NCI-H2196 (cell line): ENCODE results near the gene DDIT4.
"Not testable (repeated sequence)": the region's sequence is repeated elsewhere in the genome, so short reads cannot be mapped to it uniquely, and the experiment has no call there.

Experiments
- DNase-seq: peaks from one replicate; lab custom pipeline; 2025; ENCODE audit not compliant: unreplicated experiment; lab: John Stamatoyannopoulos, UW

The DDIT4 gene

DNA sequence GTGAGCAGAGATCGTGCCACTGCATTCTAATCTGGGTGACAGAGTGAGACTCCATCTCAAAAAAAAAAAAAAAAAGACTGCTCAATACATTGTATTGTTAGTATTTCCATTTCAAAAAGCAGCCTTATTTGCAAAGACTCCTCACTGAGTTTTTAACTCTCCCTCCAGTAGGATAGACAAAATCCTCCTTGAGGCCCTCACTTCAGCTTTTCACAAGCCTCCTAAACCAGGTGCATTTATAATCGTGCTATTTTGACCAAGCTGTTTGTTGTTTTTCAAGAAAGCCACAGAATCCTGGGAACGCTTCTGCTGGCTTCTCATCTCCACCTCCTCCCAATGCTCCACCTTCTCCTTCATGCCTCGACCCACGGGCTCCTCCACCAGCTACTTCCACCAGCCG lies 6.3 kb upstream of the DDIT4 start:
- no peak for DNase-seq

DNA sequence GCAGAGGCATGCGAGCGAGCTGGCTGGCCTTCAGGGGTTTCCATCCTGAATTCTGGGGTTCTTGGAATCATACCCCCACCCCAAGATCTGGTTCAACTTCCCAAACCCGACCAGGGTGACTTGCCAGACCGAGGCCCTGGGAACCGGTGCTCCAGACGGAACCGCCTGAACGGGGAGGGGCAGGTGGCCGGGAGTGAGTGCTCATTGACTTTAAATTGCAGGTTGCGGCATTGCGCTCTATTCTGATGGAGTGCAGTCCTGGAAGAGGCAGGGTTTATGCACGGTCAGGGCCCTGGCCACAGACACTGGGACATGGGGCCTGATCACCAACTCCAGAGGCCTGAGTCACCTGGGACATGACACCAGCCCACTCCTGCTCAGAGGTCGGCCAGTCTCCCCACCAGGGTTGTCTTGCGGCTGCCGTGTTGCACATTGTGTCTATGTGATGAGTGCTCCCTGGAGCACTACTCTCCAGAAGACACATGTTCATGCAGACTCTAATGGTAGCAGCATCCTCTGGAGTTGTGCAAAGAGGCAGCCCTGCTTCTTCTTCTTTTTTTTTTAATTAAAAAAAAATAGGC lies 5.8 kb upstream of the DDIT4 start:
- DNase-seq: no peak

GRCh38 chr10:72268475-72269200 lies 5.1 kb upstream of the DDIT4 start:
- DNase-seq: not testable (repeated sequence)

DNA sequence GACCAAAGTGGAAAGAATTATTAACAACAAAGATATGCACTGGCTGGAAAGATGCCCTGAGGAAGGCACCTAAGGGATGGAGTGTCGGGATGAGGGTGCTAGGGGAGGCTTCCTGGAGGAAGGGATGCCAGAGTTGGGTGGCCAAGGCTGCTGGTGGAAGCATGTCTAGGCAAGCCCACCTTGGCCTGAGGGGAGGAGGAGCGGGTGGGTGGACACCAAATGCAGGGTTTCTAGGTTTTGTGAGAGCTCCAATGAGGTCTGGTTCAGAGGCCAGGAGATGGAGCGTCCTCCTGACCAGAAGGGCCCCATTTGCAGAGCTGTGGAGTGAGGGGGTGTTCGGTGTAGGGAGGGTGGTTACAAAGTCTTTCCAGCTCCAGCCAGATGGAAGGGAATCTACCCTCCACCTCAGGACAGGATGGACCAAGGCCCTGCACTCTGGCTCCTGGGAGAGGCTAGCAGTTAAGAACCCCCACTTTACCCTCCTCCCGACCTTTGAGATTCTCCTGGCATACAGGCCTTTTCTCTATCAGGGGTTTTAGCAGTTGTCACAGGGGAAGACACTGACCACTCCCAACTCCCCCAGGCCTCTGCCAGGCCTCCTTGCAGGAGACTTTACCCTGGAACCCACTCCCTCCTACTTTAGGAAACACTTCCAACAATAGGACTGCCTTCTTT lies 3.0 kb upstream of the DDIT4 start:
- no peak for DNase-seq

GRCh38 chr10:72272689-72273409 lies 875 bp upstream of the DDIT4 start:
- DNase-seq: peak; percentile 62

DNA sequence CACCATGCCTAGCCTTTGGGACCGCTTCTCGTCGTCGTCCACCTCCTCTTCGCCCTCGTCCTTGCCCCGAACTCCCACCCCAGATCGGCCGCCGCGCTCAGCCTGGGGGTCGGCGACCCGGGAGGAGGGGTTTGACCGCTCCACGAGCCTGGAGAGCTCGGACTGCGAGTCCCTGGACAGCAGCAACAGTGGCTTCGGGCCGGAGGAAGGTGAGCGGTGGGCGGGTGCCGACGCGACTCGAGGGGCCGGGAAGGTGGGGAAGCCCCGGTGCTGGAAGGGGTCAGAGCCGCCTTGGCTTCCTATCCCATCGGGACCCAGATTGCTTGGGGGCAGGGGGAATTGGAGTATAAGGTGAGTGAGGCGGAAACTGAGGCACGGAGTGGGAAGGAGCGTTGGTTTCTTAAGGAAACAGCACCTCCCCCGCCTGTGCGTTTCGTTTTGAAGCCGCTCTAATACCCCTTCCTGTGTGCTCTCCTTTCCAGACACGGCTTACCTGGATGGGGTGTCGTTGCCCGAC lies 547 bp downstream of the DDIT4 start:
- no peak for DNase-seq

DNA sequence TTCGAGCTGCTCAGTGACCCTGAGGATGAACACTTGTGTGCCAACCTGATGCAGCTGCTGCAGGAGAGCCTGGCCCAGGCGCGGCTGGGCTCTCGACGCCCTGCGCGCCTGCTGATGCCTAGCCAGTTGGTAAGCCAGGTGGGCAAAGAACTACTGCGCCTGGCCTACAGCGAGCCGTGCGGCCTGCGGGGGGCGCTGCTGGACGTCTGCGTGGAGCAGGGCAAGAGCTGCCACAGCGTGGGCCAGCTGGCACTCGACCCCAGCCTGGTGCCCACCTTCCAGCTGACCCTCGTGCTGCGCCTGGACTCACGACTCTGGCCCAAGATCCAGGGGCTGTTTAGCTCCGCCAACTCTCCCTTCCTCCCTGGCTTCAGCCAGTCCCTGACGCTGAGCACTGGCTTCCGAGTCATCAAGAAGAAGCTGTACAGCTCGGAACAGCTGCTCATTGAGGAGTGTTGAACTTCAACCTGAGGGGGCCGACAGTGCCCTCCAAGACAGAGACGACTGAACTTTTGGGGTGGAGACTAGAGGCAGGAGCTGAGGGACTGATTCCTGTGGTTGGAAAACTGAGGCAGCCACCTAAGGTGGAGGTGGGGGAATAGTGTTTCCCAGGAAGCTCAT lies 1.1 kb downstream of the DDIT4 start:
- no peak for DNase-seq

- DNase-seq: peak; percentile 8
Measured at GRCh38 chr10:72275351-72276012, 1.8 kb downstream of the DDIT4 start.

- DNase-seq: peak; percentile 51
Measured at GRCh38 chr10:72276013-72276387, 2.3 kb downstream of the DDIT4 start.

- peak; percentile 9 for DNase-seq
Measured at GRCh38 chr10:72276421-72277339, 3.0 kb downstream of the DDIT4 start.

GRCh38 chr10:72277340-72277995 lies 3.7 kb downstream of the DDIT4 start:
- DNase-seq: no peak

DNA sequence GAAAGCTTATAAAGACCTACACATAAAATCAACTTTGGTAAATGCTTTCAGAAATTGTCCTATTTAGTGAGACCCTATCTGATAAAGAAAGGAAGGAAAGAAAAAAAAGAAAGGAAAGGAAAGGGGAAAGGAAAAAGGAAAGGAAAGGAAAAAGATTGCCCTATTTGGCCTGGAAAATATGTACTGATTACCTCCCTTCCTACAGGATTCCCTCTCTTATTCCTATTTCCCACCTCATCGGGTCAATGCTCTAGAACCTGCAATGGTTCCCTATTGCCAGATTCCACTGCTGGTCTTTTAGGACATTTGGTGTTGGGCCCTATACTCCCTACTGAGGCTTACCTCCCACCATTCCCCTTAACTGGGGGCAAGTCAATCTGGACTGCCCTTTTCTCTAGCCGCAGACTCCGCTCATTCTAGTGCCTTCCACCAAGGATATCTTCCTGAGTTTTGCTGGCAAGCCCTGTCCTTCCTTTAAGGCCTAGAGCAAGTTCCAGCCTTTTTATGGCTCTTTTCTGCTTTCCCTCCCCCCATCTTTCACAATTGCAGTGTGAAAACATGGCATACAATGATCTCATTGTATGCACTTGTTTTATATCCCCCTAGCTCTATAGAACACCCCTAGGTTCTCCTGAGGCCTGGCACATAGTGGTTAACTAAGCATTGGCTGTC lies 4.4 kb downstream of the DDIT4 start:
- DNase-seq: no peak

GRCh38 chr10:72278668-72279393 lies 5.1 kb downstream of the DDIT4 start:
- no peak for DNase-seq

GRCh38 chr10:72279587-72279986 lies 5.9 kb downstream of the DDIT4 start:
- DNase-seq: not testable (repeated sequence)

DNA sequence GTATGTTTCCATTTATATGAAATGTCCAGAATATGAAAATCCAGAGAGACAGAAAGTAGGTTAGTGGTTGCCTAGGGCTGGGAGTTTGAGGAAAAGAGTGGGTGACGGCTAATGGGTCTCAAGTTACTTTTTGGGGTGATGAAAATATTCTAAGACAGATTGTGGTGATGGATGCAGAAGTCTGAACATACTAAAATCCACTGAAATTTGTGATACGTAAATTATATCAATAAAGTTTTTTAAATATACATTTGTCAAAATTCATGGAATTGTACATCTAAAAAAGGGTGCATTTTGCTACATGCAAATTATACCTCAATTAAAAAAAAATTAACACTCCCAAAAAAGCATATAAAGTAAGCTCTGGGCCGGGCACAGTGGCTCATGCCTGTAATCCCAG lies 9.4 kb downstream of the DDIT4 start:
- no peak for DNase-seq

GRCh38 chr10:72285972-72286521 lies 12.3 kb downstream of the DDIT4 start:
- DNase-seq: no peak

DNA sequence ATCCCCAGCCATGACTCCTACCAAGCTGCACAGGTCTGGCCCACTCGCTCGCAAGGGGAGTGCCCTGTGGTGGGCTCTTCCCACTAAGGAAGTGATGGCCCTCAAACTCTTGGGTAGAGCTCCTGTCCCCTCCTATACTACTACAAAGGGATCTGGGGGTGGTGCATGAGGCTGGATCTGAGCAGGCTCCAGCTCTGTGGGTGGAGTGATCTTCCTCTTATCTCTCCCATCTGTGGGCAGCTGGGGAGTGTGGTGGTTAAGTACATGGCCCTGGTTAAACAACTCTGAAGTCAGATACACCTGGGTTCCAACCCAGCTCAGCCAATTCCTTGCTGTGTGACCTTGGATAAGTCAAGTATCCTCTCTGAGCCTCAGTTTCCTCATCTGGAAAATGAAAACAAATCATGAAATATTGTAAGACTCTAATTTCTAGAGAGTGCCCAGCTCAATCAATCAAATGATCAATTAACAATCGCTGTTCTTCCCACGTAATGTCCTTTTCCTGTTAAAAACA lies 17.4 kb downstream of the DDIT4 start:
- no peak for DNase-seq
